ENCODE measurements around the gene LLGL2. TPM values are rescaled to one million over a fixed set of nuclear protein-coding genes. Genes with fewer than 3 reads are reported as not detected.

Gene LLGL2
- total RNA-seq, 1 experiment from 2014 or later = 1.6 TPM

DNA sequence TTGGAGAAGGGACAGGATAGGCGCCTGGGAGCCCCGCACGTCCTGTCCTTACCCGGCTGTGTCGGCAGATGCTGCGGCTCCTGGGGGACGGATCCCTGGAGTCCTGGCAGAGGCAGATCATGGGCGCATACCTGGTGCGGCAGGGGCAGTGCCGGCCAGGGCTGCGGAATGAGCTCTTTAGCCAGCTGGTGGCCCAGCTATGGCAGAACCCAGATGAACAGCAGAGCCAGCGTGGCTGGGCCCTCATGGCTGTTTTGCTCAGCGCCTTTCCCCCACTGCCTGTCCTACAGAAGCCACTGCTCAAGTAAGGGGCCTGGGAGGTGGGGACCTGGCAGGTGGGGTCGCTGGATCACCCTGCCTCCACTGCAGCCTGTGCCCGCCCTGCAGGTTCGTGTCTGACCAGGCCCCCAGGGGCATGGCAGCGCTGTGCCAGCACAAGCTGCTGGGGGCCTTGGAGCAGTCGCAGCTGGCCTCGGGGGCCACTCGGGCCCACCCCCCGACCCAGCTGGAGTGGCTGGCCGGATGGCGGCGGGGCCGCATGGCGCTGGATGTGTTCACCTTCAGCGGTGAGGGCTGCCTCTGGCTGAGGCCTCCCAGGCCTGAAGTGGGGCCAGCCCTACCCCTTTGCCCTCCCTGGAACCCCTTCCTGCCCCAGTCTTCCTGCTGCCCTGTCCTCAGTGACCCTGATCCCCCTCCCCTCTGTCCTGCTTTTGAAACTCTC is 87.6 kb downstream of the LLGL2 start:
- no peak for DNase-seq (ENCODE audit: low spot score)

DNA sequence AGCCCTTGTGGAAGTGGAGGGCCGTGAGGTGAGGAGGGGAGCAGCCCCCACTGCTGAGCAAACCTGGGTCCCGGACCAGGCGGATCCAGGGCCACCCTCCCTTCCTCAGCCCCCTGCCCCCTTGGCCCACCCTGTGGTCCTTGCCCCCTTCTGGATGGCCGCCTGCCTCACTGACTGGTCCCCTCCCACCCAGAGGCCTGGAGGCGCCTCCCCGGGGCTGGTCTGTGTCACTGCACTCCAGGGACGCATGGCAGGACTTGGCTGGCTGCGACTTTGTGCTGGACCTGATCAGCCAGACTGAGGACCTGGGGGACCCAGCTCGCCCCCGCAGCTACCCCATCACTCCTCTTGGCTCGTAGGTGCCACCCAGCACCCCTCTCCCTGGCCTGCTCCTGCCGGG is 88.5 kb downstream of the LLGL2 start:
- DNase-seq (ENCODE audit: low spot score) = no peak

- no peak for DNase-seq (ENCODE audit: low spot score)
Observed at GRCh38 chr17:75614556-75615270, 89.2 kb downstream of the LLGL2 start.

- DNase-seq (ENCODE audit: low spot score) = no peak
Observed at GRCh38 chr17:75615301-75615700, 89.8 kb downstream of the LLGL2 start.

DNA sequence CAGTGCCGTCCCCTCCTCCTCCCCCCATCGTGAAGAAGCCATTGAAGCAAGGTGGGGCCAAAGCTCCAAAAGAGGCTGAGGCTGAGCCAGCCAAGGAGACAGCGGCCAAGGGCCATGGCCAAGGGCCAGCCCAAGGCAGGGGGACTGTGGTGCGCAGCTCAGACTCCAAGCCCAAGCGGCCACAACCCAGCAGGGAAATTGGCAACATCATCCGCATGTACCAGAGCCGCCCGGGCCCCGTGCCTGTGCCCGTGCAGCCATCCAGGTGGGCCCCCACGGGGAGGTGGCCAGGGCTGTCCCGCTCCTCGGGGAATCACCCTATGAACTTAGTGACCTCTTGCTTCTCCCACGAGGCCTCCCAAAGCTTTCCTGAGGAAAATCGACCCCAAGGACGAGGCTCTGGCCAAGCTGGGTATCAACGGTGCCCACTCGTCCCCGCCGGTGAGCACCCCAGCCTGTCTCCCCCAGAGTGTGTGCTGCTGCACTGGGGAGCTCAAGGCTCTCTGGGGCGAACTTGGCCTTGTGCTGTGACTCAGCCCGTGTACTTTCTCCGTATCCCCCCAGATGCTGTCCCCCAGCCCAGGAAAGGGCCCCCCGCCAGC is 91.1 kb downstream of the LLGL2 start:
- no peak for DNase-seq (ENCODE audit: low spot score)

- DNase-seq (ENCODE audit: low spot score) = no peak
Observed at GRCh38 chr17:75617218-75617617, 91.7 kb downstream of the LLGL2 start.

DNA sequence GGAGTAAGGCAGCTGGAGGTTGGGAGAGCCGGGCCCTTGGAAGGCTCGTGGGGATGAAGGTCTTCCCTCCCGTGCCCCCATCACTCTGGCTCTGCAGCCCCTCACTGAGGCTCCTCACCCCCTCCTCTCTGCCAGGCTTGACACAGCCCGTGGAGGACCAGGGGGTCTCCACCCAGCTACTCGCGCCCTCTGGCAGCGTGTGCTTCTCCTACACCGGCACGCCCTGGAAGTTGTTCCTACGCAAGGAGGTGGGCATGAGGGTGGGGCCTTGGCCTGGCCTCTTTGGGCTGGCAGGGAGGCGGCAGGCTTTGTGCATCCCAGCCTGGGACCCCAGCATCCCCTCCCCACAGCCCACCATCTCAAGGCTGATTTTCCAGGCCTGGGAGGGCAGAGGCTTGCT is 92.2 kb downstream of the LLGL2 start:
- no peak for DNase-seq (ENCODE audit: low spot score)

DNA sequence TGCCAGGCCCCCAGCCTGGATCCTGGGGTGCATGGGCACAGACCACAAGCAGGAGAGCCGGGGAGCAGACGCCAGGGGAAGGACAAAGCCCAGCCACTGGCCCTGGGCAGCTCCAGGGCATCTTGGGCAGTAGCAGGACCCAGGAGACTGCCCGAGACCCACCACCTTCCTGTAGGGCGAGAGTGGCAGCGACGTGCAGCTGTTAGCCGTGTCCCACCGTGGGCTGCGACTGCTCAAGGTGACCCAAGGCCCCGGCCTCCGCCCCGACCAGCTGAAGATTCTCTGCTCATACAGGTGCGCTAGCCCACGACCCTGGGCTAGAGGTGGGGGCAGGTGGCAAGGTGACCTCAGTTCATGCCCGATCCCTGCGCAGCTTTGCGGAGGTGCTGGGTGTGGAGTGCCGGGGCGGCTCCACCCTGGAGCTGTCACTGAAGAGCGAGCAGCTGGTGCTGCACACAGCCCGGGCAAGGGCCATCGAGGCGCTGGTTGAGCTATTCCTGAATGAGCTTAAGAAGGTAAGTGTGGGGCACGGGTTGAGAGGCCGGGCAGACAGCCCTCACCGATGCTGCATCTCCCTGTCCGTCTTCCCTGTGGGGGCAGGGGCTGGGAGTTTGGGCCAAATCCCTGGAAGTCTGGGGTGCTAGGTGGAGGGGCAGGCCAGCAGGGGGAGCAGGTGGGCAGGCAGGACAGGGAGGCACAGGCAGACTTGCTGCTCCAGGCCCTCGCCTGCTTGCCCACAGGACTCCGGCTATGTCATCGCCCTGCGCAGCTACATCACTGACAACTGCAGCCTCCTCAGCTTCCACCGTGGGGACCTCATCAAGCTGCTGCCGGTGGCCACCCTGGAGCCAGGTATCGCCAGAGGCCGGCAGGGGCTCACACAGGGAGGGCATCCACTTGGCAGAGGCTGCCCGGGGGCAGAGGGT is 94.3 kb downstream of the LLGL2 start:
- DNase-seq (ENCODE audit: low spot score) = peak; percentile 27

- DNase-seq (ENCODE audit: low spot score) = no peak
Observed at GRCh38 chr17:75621489-75621888, 96.0 kb downstream of the LLGL2 start.

GRCh38 chr17:75622076-75622475 is 96.6 kb downstream of the LLGL2 start:
- no peak for DNase-seq (ENCODE audit: low spot score)

GRCh38 chr17:75622771-75623273 is 97.3 kb downstream of the LLGL2 start:
- no peak for DNase-seq (ENCODE audit: low spot score)

DNA sequence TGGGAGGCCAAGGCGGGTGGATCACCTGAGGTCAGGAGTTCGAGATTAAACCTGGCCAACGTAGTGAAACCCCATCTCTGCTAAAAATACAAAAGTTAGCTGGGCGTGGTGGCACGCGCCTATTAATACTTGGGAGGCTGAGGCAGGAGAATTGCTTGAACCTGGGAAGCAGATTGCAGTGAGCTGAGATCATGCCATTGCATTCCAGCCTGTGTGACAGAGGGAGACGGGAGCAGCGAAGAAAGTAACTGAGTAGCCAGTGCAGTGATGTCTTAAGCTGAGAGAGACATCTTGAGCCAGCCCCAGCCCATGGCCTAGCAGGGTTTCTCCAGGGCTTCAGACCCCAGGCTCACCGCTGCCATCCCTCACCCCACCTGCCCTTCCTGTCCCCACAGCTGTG is 97.9 kb downstream of the LLGL2 start:
- DNase-seq (ENCODE audit: low spot score) = peak; percentile 23

- no peak for DNase-seq (ENCODE audit: low spot score)
Observed at GRCh38 chr17:75624021-75624420, 98.5 kb downstream of the LLGL2 start.

Other genes starting within 250 kb of the LLGL2 start
- 13.6 and 22.6 TPM in 2 replicates for gene SLC25A19, start 236.3 kb upstream of the LLGL2 start, total RNA-seq (2014; rRNA removed; shearing (Covaris generic))
- 116 and 123 TPM in 2 replicates for gene GRB2, start 120.0 kb upstream of the LLGL2 start, total RNA-seq (2014; rRNA removed; shearing (Covaris generic))
- 49.7 and 53.9 TPM in 2 replicates for gene TMEM94, start 69.1 kb upstream of the LLGL2 start, total RNA-seq (2014; rRNA removed; shearing (Covaris generic))
- 8.4 and 10.8 TPM in 2 replicates for gene CASKIN2, start 10.2 kb upstream of the LLGL2 start, total RNA-seq (2014; rRNA removed; shearing (Covaris generic))
- gene TSEN54, start 9.2 kb upstream of the LLGL2 start, total RNA-seq (2014; rRNA removed; shearing (Covaris generic)) = 43.9 and 48.6 TPM in 2 replicates
- 7.1 and 9.6 TPM in 2 replicates for gene MYO15B, start 62.1 kb downstream of the LLGL2 start, total RNA-seq (2014; rRNA removed; shearing (Covaris generic))
- 0.07 and 0.26 TPM in 2 replicates for gene SMIM5, start 107.7 kb downstream of the LLGL2 start, total RNA-seq (2014; rRNA removed; shearing (Covaris generic))
- 18.0 and 19.0 TPM in 2 replicates for gene RECQL5, start 141.5 kb downstream of the LLGL2 start, total RNA-seq (2014; rRNA removed; shearing (Covaris generic))
- gene SAP30BP, start 141.6 kb downstream of the LLGL2 start, total RNA-seq (2014; rRNA removed; shearing (Covaris generic)) = 124 and 169 TPM in 2 replicates
- gene ITGB4, start 195.8 kb downstream of the LLGL2 start, total RNA-seq (2014; rRNA removed; shearing (Covaris generic)) = 15.0 and 15.2 TPM in 2 replicates
- 72.7 and 87.5 TPM in 2 replicates for gene GALK1, start 239.5 kb downstream of the LLGL2 start, total RNA-seq (2014; rRNA removed; shearing (Covaris generic))

Measured in A172 (cell line).